HG03432 (cell line): Measurements from ENCODE around the gene PER1.
A peak's percentile ranks its signal among the peaks of the same experiment; 100 is the strongest.

Experiments
- ATAC-seq: cut with Tn5 transposase; IDR thresholded peaks from one replicate; pipeline ENCODE4 v1.9.1; 2021; ENCODE audit warnings: mild to moderate bottlenecking, moderate library complexity; ENCODE audit not compliant: unreplicated experiment

The PER1 gene

GRCh38 chr17:8155231-8155995 lies 3.2 kb upstream of the PER1 start:
- no peak for ATAC-seq

GRCh38 chr17:8154608-8155155 lies 2.5 kb upstream of the PER1 start:
- ATAC-seq = no peak

GRCh38 chr17:8153957-8154607 lies 1.9 kb upstream of the PER1 start:
- no peak for ATAC-seq

GRCh38 chr17:8153525-8153956 lies 1.3 kb upstream of the PER1 start:
- no peak for ATAC-seq

- no peak for ATAC-seq
Observed at GRCh38 chr17:8153031-8153451, 837 bp upstream of the PER1 start.

GRCh38 chr17:8151641-8152111 lies 528 bp downstream of the PER1 start:
- ATAC-seq = no peak

GRCh38 chr17:8151120-8151640 lies 1.0 kb downstream of the PER1 start:
- peak; percentile 57 for ATAC-seq

- no peak for ATAC-seq
Observed at GRCh38 chr17:8150194-8151119, 1.7 kb downstream of the PER1 start.

GRCh38 chr17:8149419-8150193 lies 2.6 kb downstream of the PER1 start:
- no peak for ATAC-seq

GRCh38 chr17:8148560-8148959 lies 3.6 kb downstream of the PER1 start:
- ATAC-seq = no peak

GRCh38 chr17:8147805-8148404 lies 4.3 kb downstream of the PER1 start:
- ATAC-seq = no peak

GRCh38 chr17:8147141-8147804 lies 4.9 kb downstream of the PER1 start:
- ATAC-seq = no peak

GRCh38 chr17:8146381-8147140 lies 5.6 kb downstream of the PER1 start:
- ATAC-seq = no peak

GRCh38 chr17:8145811-8146210 lies 6.4 kb downstream of the PER1 start:
- ATAC-seq = no peak

- ATAC-seq = no peak
Observed at GRCh38 chr17:8144401-8145231, 7.6 kb downstream of the PER1 start.

- ATAC-seq = no peak
Observed at GRCh38 chr17:8143581-8144400, 8.4 kb downstream of the PER1 start.
